Progenitor cell of endocrine pancreas (in vitro differentiated cells): ENCODE data around the gene AK4. TPM values are rescaled to one million over a fixed set of nuclear protein-coding genes. Genes with fewer than 3 reads are reported as not detected.
A peak's percentile ranks its signal among the peaks of the same experiment; 100 is the strongest.
"Not testable (repeated sequence)": the region's sequence is repeated elsewhere in the genome, so short reads cannot be mapped to it uniquely, and the experiment has no call there.

Experiments used
- DNase-seq: peaks from one replicate; pipeline ENCODE4 v3.0.0; 2021; ENCODE audit warnings: low spot score; ENCODE audit not compliant: unreplicated experiment
- H3K27ac Mint-ChIP-seq: 2 replicates; pipeline ENCODE4 v1.8.0; 2021; ENCODE audit warnings: mild to moderate bottlenecking, moderate library complexity, mixed read lengths
- H3K27me3 Mint-ChIP-seq: 2 replicates; pipeline ENCODE4 v1.8.0; 2021; ENCODE audit warnings: mixed read lengths
- H3K36me3 Mint-ChIP-seq: 2 replicates; pipeline ENCODE4 v1.8.0; 2022; ENCODE audit warnings: mixed read lengths; ENCODE audit not compliant: insufficient read depth
- H3K4me1 Mint-ChIP-seq: 2 replicates; pipeline ENCODE4 v1.8.0; 2021; ENCODE audit warnings: low read depth, mixed read lengths
- H3K4me3 Mint-ChIP-seq: 2 replicates; pipeline ENCODE4 v1.8.0; 2021; ENCODE audit warnings: low read depth, mild to moderate bottlenecking, moderate library complexity, mixed read lengths
- H3K9me3 Mint-ChIP-seq: 2 replicates; pipeline ENCODE4 v1.8.0; 2021; ENCODE audit warnings: low read depth, mixed read lengths
- CTCF ChIP-seq: fragments of 200-600 bp; sonication (generic); IDR thresholded peaks from one replicate; pipeline ENCODE4 v1.5.0; 2021; ENCODE audit warnings: antibody characterized with exemption, mild to moderate bottlenecking; ENCODE audit not compliant: unreplicated experiment
- total RNA-seq: library from RNA; stranded (reverse); gene quantifications from 2 replicates; pipeline ENCODE4 v1.2.1, GENCODE V29; 2021

AK4 gene
- total RNA-seq, 1 donor from 2014 or later: 12.6 TPM

- Mint-ChIP-seq H3K9me3 (no peaks in the 10 kb centered on the region), H3K4me3 (no peak overlapping the region), H3K27ac (no peak overlapping the region), H3K27me3 (peaks cover 24% of the 10 kb centered on the region), H3K4me1 (peaks cover 19% of the 10 kb centered on the region), H3K36me3 (no peaks in the 10 kb centered on the region)
- DNase-seq: no peak
- TF ChIP-seq CTCF: no peak
Measured at GRCh38 chr1:65150583-65151263, 2.7 kb downstream of the AK4 start.

- TF ChIP-seq CTCF: no peak
- H3K27ac Mint-ChIP-seq: no peak overlapping the region
- H3K4me3 Mint-ChIP-seq: no peak overlapping the region
- H3K36me3 Mint-ChIP-seq: no peaks in the 10 kb centered on the region
- H3K4me1 Mint-ChIP-seq: peaks cover 18% of the 10 kb centered on the region
- no peaks in the 10 kb centered on the region for H3K9me3 Mint-ChIP-seq
- DNase-seq: no peak
- peaks cover 17% of the 10 kb centered on the region for H3K27me3 Mint-ChIP-seq
Measured at GRCh38 chr1:65151641-65152040, 3.6 kb downstream of the AK4 start.

GRCh38 chr1:65153635-65154034, 5.6 kb downstream of the AK4 start:
- H3K27ac Mint-ChIP-seq: no peak overlapping the region
- DNase-seq: no peak
- H3K4me1 Mint-ChIP-seq: peaks cover 19% of the 10 kb centered on the region

GRCh38 chr1:65156910-65157545, 9.0 kb downstream of the AK4 start:
- TF ChIP-seq CTCF: no peak
- Mint-ChIP-seq H3K9me3 (no peaks in the 10 kb centered on the region), H3K27me3 (no peaks in the 10 kb centered on the region), H3K27ac (peak overlapping the region; percentile 92), H3K36me3 (no peaks in the 10 kb centered on the region), H3K4me1 (peaks cover 7% of the 10 kb centered on the region), H3K4me3 (no peak overlapping the region)
- no peak for DNase-seq

More at GRCh38 chr1:65153635-65154034, 5.6 kb downstream of the AK4 start:
- H3K4me3 Mint-ChIP-seq: no peak overlapping the region
- H3K9me3 Mint-ChIP-seq: no peaks in the 10 kb centered on the region
- no peaks in the 10 kb centered on the region for H3K36me3 Mint-ChIP-seq
- peaks cover 10% of the 10 kb centered on the region for H3K27me3 Mint-ChIP-seq
- no peak for TF ChIP-seq CTCF

- no peak overlapping the region for H3K4me3 Mint-ChIP-seq
- H3K9me3 Mint-ChIP-seq: no peaks in the 10 kb centered on the region
- DNase-seq: no peak
- no peaks in the 10 kb centered on the region for H3K27me3 Mint-ChIP-seq
- H3K4me1 Mint-ChIP-seq: peaks cover 7% of the 10 kb centered on the region
- no peak for TF ChIP-seq CTCF
- H3K27ac Mint-ChIP-seq: no peak overlapping the region
- H3K36me3 Mint-ChIP-seq: no peaks in the 10 kb centered on the region
Measured at GRCh38 chr1:65157546-65157941, 9.5 kb downstream of the AK4 start.

- H3K36me3 Mint-ChIP-seq, H3K4me3 Mint-ChIP-seq, H3K4me1 Mint-ChIP-seq, H3K27me3 Mint-ChIP-seq, DNase-seq, H3K9me3 Mint-ChIP-seq: not testable (repeated sequence)
- H3K27ac Mint-ChIP-seq: peak overlapping the region; percentile 88
Measured at GRCh38 chr1:65159291-65159688, 11.3 kb downstream of the AK4 start.
